ENCODE results near the gene ASB2. TPM values are rescaled to one million over a fixed set of nuclear protein-coding genes. Genes with fewer than 3 reads are reported as not detected.

ASB2 gene
- total and polyA plus RNA-seq, 2 of the 4 experiments (the other 2 are of a cell fraction) = 0.54 to 0.77 TPM

DNA sequence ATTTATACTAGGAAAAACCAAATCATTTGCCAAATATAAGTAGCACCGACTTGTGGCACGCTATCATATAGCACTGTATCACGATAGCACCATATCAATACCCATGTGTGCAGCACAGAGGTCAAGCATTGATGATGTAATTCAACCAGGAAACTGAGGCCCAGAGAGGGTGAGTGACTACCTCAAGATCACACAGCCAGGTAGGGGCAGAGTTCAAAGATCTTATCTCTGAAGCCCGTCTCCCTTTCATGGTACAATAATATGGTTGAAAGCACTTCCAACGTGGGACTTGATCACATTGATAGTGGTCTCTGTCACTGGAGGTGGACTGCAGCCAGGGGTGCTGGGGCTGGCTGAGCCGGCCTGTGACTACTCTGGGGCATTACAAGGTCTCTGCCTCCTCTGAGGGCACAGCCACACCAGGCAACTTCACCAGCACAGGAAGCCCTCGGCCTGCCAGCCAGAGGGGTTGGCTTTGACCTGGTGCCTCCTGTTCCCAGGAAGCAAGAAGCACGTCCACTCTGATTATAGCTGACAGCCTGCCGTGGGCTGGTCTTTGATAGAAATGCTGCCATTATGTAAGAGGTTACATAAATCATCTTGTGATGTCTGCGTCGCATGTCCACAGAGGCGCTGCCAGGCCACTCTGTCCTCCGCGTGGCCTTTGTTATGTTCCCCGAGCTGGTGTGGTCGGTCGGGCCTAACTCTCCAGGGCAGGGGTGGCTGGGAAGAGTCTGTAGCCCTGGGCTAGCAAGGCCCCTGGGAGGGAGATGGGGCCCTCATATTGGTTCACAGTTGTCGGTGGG lies 55.2 kb downstream of the ASB2 start:
- BruUV-seq (replicated peaks) = no TSS peak
- Histone ChIP-seq H3K23ac (ENCODE audit: low read depth, low read length) (no peak overlapping the region), H2BK120ac (ENCODE audit: low read depth, low read length) (no peak overlapping the region), H2AK9ac (replicated peaks; ENCODE audit: low read depth, low read length, poor library complexity) (no peak overlapping the region), H2BK20ac (ENCODE audit: low read depth, low read length) (no peak overlapping the region), H4K5ac (ENCODE audit: low read depth, low read length) (no peak overlapping the region), H3K27me3 (ENCODE audit: control insufficient read depth, insufficient read depth, low read length) (peaks cover 11% of the 10 kb centered on the region), H4K8ac (ENCODE audit: low read depth in 2 of 2, low read length in 2 of 2) (no peak overlapping the region), H3K9me3 (ENCODE audit: control insufficient read depth, insufficient read depth, low read length) (peaks cover 4% of the 10 kb centered on the region; the same call in 1 of the 2 replicates), H3K56ac (ENCODE audit: extremely low read depth, insufficient read depth, low read length) (no peak overlapping the region), H3K4ac (ENCODE audit: low read depth, low read length) (no peak overlapping the region), H4K20me1 (ENCODE audit: insufficient read depth, low read length) (no peaks in the 10 kb centered on the region), H3K18ac (ENCODE audit: low read depth, low read length) (no peak overlapping the region), H2BK15ac (ENCODE audit: low read depth, low read length) (no peak overlapping the region), H3K36me3 (ENCODE audit: control insufficient read depth, insufficient read depth, low read length) (no peaks in the 10 kb centered on the region), H2AFZ (replicated peaks; ENCODE audit: low read length, poor library complexity) (no peak overlapping the region), H3K79me1 (ENCODE audit: low read depth in 1 of 2, low read length in 2 of 2) (no peaks in the 10 kb centered on the region), H3K9ac (ENCODE audit: low read depth, low read length) (no peak overlapping the region), H3K27ac (ENCODE audit: insufficient read depth, low read length) (no peak overlapping the region), H3K4me2 (ENCODE audit: low read depth, low read length) (no peak overlapping the region), H3K14ac (replicated peaks; ENCODE audit: low read depth, low read length) (no peak overlapping the region), H3K9me1 (ENCODE audit: insufficient read depth, low read length) (no peaks in the 10 kb centered on the region), H3K4me3 (ENCODE audit: insufficient read depth, low read depth, low read length) (no peak overlapping the region), H4K91ac (ENCODE audit: insufficient read depth, low read depth, low read length) (no peak overlapping the region), H2AK5ac (ENCODE audit: low read depth, low read length) (no peak overlapping the region), H3K4me1 (ENCODE audit: control insufficient read depth, insufficient read depth, low read length) (no peaks in the 10 kb centered on the region), H2BK5ac (ENCODE audit: low read depth, low read length, poor library complexity, severe bottlenecking) (no peak overlapping the region)
- DNase-seq (no peak), ATAC-seq (ENCODE audit: low read depth) (no peak)
- dilution Hi-C loops (cut with HindIII; ENCODE audit: low sequenced_read_pairs, unreplicated experiment) (no loop called here), intact Hi-C loops (cut with micrococcal nuclease) (no loop called here), in situ Hi-C loops (cut with MboI; ENCODE audit: low sequenced_read_pairs) (no loop called here)
- WGBS, 2 experiments (ENCODE audit: extremely low coverage in 2 of 2, insufficient read length in 1 of 2) = 72% methylated on average over 4 of the region's 18 CpGs; no CpG with 5 or more reads in 1 of the 2 experiments
- CTCF ChIA-PET = no interaction called here
- POLR2A ChIA-PET (ENCODE audit: unreplicated experiment) = no interaction called here
- TF ChIP-seq, protein P1, sequence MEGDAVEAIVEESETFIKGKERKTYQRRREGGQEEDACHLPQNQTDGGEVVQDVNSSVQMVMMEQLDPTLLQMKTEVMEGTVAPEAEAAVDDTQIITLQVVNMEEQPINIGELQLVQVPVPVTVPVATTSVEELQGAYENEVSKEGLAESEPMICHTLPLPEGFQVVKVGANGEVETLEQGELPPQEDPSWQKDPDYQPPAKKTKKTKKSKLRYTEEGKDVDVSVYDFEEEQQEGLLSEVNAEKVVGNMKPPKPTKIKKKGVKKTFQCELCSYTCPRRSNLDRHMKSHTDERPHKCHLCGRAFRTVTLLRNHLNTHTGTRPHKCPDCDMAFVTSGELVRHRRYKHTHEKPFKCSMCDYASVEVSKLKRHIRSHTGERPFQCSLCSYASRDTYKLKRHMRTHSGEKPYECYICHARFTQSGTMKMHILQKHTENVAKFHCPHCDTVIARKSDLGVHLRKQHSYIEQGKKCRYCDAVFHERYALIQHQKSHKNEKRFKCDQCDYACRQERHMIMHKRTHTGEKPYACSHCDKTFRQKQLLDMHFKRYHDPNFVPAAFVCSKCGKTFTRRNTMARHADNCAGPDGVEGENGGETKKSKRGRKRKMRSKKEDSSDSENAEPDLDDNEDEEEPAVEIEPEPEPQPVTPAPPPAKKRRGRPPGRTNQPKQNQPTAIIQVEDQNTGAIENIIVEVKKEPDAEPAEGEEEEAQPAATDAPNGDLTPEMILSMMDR (conservative IDR thresholded peaks at IDR 0.05; ENCODE audit: low read depth, low read length) = no peak
- TF ChIP-seq SMC3 (IDR thresholded peaks at IDR 0.05; ENCODE audit: low read depth, low read length) = no peak
- TF ChIP-seq CEBPB (IDR thresholded peaks at IDR 0.05; ENCODE audit: low read depth, low read length) = no peak
- no peak for TF ChIP-seq BHLHE40 (IDR thresholded peaks at IDR 0.05; ENCODE audit: low read depth, low read length)
- TF ChIP-seq MAZ (IDR thresholded peaks at IDR 0.05; ENCODE audit: borderline replicate concordance, low read depth, low read length) = no peak
- TF ChIP-seq FOS (IDR thresholded peaks at IDR 0.05; ENCODE audit: low read depth, low read length) = no peak
- TF ChIP-seq NFE2L2 (IDR thresholded peaks at IDR 0.05; ENCODE audit: low read depth, low read length) = no peak
- TF ChIP-seq, protein P2, sequence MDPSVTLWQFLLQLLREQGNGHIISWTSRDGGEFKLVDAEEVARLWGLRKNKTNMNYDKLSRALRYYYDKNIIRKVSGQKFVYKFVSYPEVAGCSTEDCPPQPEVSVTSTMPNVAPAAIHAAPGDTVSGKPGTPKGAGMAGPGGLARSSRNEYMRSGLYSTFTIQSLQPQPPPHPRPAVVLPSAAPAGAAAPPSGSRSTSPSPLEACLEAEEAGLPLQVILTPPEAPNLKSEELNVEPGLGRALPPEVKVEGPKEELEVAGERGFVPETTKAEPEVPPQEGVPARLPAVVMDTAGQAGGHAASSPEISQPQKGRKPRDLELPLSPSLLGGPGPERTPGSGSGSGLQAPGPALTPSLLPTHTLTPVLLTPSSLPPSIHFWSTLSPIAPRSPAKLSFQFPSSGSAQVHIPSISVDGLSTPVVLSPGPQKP (IDR thresholded peaks at IDR 0.05; ENCODE audit: borderline replicate concordance, low read depth, low read length) = no peak
- no peak for TF ChIP-seq POLR2A (IDR thresholded peaks at IDR 0.05; ENCODE audit: low read depth, low read length)
- no peak for TF ChIP-seq RFX5 (IDR thresholded peaks at IDR 0.05; ENCODE audit: low read depth, low read length)
- no peak for TF ChIP-seq MXI1 (IDR thresholded peaks at IDR 0.05; ENCODE audit: borderline replicate concordance, low read depth, low read length)
- TF ChIP-seq RAD21 (IDR thresholded peaks at IDR 0.05; ENCODE audit: low read length) = no peak
- TF ChIP-seq CHD1 (IDR thresholded peaks at IDR 0.05; ENCODE audit: low read depth, low read length) = no peak
- TF ChIP-seq MAFK (IDR thresholded peaks at IDR 0.05; ENCODE audit: low read depth, low read length) = no peak
- no peak for TF ChIP-seq USF2 (IDR thresholded peaks at IDR 0.05; ENCODE audit: low read depth, low read length)
- TF ChIP-seq RCOR1 (IDR thresholded peaks at IDR 0.05; ENCODE audit: insufficient replicate concordance, low read length) = no peak

Data from IMR-90 (cell line).